DND-41 (cell line): Measurements from ENCODE around the gene GAA.

Experiments
- ATAC-seq: fragments of 200-7000 bp; cut with Tn5 transposase; 3 replicates; pipeline ENCODE4 v1.9.1; 2021; ENCODE audit warnings: low read depth; ENCODE audit not compliant: insufficient read depth
- DNase-seq: peaks from one replicate; pipeline ENCODE4 v3.0.0-alpha.2; 2020
- H2AFZ ChIP-seq: 2 replicates; pipeline ENCODE4 v1.6.0; 2012; ENCODE audit warnings: low read depth, low read length
- H3K27ac ChIP-seq: 2 replicates; pipeline ENCODE4 v1.5.1; 2012; ENCODE audit warnings: low read length, inconsistent platforms
- H3K27me3 ChIP-seq: fragments of 200-600 bp; sonication (generic); 2 replicates; pipeline ENCODE4 v1.6.0; 2012; ENCODE audit warnings: low read length, mild to moderate bottlenecking, inconsistent platforms; ENCODE audit not compliant: insufficient read depth, poor library complexity
- H3K36me3 ChIP-seq: 2 replicates; pipeline ENCODE4 v1.5.1; 2012; ENCODE audit warnings: low read length, inconsistent platforms; ENCODE audit not compliant: insufficient read depth
- H3K4me1 ChIP-seq: 2 replicates; pipeline ENCODE4 v1.5.1; 2012; ENCODE audit warnings: mild to moderate bottlenecking, low read length; ENCODE audit not compliant: insufficient read depth
- H3K4me2 ChIP-seq: 2 replicates; pipeline ENCODE4 v1.6.0; 2012; ENCODE audit warnings: mild to moderate bottlenecking, moderate library complexity, low read length, inconsistent platforms; ENCODE audit not compliant: insufficient read depth
- H3K4me3 ChIP-seq, 2 experiments: fragments of 200-600 bp in 1 of 2; shearing (Covaris generic) in 1 of 2; 2 replicates each; pipeline ENCODE4 v1.5.1; 2012 to 2016; ENCODE audit warnings: inconsistent platforms in 2 of 2, low read length in 2 of 2, mild to moderate bottlenecking in 2 of 2, low read depth in 1 of 2, moderate library complexity in 1 of 2
- H3K79me2 ChIP-seq: 2 replicates; pipeline ENCODE4 v1.6.0; 2012; ENCODE audit warnings: low read length, inconsistent platforms; ENCODE audit not compliant: insufficient read depth
- H3K9ac ChIP-seq: 2 replicates; pipeline ENCODE4 v1.6.0; 2012; ENCODE audit warnings: low read depth, mild to moderate bottlenecking, inconsistent platforms, low read length, moderate library complexity
- H3K9me3 ChIP-seq: 2 replicates; pipeline ENCODE4 v1.5.1; 2012; ENCODE audit warnings: low read length, moderate library complexity, mild to moderate bottlenecking, inconsistent platforms; ENCODE audit not compliant: insufficient read depth, severe bottlenecking
- H4K20me1 ChIP-seq: 2 replicates; pipeline ENCODE4 v1.6.0; 2012; ENCODE audit warnings: low read length; ENCODE audit not compliant: insufficient read depth
- EZH2 ChIP-seq: IDR thresholded peaks from 3 replicates; pipeline ENCODE4 v1.6.1; 2012; ENCODE audit warnings: borderline replicate concordance, low read depth, mild to moderate bottlenecking, moderate library complexity, low read length, inconsistent platforms; ENCODE audit not compliant: severe bottlenecking
- TF ChIP-seq, protein P1 (sequence below): IDR thresholded peaks from 2 replicates; pipeline ENCODE4 v1.5.1; 2012; ENCODE audit warnings: borderline replicate concordance, low read length, moderate library complexity, mild to moderate bottlenecking; ENCODE audit not compliant: poor library complexity, severe bottlenecking; ENCODE audit errors: extremely low read depth

GAA gene

DNA sequence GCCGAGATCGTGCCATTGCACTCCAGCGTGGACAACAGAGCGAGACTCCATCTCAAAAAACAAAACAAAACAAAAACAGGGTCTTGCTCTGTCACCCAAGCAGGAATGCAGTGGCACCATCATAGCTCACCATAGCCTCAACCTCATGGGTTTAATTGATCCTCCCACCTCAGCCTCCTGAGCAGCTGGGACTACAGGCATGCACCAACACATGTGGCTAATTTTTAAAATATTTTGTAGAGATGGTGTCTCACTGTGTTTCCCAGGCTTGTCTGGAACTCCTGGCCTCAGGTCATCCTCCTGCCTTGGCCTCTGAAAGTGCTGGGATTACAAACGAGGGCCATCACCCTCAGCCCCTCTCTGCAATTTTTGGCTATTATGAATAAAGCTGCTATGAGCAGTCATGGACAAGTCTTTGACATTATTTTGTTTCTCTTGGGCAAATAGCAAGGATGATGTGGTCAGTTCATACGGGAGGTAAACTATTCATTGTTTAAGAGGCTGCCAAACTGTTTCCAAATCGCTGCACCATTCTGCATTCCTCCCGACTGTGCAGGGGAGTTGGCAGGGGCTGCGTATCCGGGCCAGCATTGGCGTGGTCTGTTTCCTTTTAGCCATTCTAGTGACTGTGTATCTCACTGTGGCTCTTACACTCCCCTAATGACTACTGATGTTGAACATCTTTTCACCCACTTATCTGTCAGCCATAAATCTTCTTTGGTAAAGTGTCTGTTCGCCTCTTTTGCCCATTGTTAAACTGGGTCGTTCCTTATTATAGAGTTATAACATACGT is 24.5 kb downstream of the GAA start:
- Histone ChIP-seq H3K27ac (no peak overlapping the region), H4K20me1 (no peaks in the 10 kb centered on the region), H3K4me2 (no peak overlapping the region), H3K4me3 (no peak overlapping the region), H3K9ac (no peak overlapping the region), H2AFZ (no peak overlapping the region), H3K9me3 (no peaks in the 10 kb centered on the region), H3K79me2 (no peaks in the 10 kb centered on the region), H3K4me1 (no peaks in the 10 kb centered on the region), H3K36me3 (no peaks in the 10 kb centered on the region), H3K27me3 (peaks cover 4% of the 10 kb centered on the region)
- DNase-seq, result no peak
- no peak for ATAC-seq
- TF ChIP-seq, protein P1, sequence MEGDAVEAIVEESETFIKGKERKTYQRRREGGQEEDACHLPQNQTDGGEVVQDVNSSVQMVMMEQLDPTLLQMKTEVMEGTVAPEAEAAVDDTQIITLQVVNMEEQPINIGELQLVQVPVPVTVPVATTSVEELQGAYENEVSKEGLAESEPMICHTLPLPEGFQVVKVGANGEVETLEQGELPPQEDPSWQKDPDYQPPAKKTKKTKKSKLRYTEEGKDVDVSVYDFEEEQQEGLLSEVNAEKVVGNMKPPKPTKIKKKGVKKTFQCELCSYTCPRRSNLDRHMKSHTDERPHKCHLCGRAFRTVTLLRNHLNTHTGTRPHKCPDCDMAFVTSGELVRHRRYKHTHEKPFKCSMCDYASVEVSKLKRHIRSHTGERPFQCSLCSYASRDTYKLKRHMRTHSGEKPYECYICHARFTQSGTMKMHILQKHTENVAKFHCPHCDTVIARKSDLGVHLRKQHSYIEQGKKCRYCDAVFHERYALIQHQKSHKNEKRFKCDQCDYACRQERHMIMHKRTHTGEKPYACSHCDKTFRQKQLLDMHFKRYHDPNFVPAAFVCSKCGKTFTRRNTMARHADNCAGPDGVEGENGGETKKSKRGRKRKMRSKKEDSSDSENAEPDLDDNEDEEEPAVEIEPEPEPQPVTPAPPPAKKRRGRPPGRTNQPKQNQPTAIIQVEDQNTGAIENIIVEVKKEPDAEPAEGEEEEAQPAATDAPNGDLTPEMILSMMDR, result no peak
- TF ChIP-seq EZH2, result no peak

GRCh38 chr17:80126449-80126715 is 25.0 kb downstream of the GAA start:
- TF ChIP-seq, protein P1, result no peak
- TF ChIP-seq EZH2, result no peak

GRCh38 chr17:80129006-80129565 is 27.7 kb downstream of the GAA start:
- Histone ChIP-seq H3K36me3 (peaks cover 13% of the 10 kb centered on the region), H3K4me3 (no peak overlapping the region), H3K4me2 (no peak overlapping the region), H4K20me1 (peaks cover 9% of the 10 kb centered on the region), H3K27ac (no peak overlapping the region), H3K9ac (no peak overlapping the region), H2AFZ (no peak overlapping the region), H3K9me3 (no peaks in the 10 kb centered on the region), H3K79me2 (no peaks in the 10 kb centered on the region), H3K4me1 (no peaks in the 10 kb centered on the region), H3K27me3 (peaks cover 4% of the 10 kb centered on the region)
- ATAC-seq (no peak), DNase-seq (no peak)
- TF ChIP-seq, protein P1, result no peak
- TF ChIP-seq EZH2, result no peak

More at GRCh38 chr17:80126449-80126715, 25.0 kb downstream of the GAA start:
- no peak for DNase-seq
- Histone ChIP-seq H3K79me2 (no peaks in the 10 kb centered on the region), H3K36me3 (no peaks in the 10 kb centered on the region), H3K4me1 (no peaks in the 10 kb centered on the region), H3K27me3 (peaks cover 4% of the 10 kb centered on the region), H3K4me3 (no peak overlapping the region), H3K4me2 (no peak overlapping the region), H4K20me1 (no peaks in the 10 kb centered on the region), H3K27ac (no peak overlapping the region), H3K9me3 (no peaks in the 10 kb centered on the region), H2AFZ (no peak overlapping the region), H3K9ac (no peak overlapping the region)
- no peak for ATAC-seq
